GM20431 (cell line): ENCODE results near the gene MYOG.

ENCODE experiments used
- in situ Hi-C: fragments of 300-500 bp; cut with MseI, MboI; formaldehyde crosslinking; loops from one replicate; pipeline ENCODE4 v1.15.0; 2020; ENCODE audit warnings: low sequenced_read_pairs; ENCODE audit not compliant: unreplicated experiment

Gene MYOG

DNA sequence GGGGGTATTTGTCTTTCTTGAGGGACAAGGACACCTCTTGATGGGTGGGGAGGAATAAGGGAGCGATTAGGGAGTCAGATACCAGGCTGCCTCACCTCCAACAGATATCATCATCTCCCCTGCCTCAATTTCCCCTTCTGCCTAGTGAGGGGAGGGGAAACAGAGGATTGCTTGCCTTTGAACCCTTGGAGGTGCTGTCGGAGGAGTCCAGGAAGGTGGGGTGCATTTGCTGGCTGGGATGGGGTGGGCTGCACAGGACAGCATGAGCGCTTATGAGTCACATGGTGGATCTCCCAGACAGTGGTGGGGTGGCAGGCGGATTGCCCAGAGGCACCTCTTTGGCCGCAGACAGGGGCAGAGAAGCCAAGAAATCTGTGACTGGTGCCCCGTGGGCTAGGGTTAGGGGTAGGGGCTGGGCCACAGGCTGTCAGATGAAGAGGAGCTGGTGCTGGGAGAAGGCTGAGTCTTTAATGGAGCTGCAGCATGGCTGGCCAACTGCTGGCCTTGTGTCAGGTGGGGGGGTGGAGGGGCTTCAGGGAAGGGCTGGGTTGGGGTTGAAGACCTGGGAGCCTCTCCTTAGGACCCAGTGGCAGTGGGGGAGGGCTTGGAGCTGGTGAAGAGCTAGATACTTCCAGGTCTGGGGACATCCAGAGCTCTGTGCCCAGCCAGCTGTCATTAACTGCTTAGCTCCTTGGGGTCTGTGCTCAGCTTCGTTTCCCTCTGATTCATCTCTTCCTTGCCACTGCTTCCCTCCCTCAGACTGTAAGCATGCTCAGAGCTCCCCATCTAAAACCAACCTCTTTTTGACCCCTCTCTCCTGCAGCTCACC is 34.7 kb upstream of the MYOG start:
- in situ Hi-C loops = no loop called here

DNA sequence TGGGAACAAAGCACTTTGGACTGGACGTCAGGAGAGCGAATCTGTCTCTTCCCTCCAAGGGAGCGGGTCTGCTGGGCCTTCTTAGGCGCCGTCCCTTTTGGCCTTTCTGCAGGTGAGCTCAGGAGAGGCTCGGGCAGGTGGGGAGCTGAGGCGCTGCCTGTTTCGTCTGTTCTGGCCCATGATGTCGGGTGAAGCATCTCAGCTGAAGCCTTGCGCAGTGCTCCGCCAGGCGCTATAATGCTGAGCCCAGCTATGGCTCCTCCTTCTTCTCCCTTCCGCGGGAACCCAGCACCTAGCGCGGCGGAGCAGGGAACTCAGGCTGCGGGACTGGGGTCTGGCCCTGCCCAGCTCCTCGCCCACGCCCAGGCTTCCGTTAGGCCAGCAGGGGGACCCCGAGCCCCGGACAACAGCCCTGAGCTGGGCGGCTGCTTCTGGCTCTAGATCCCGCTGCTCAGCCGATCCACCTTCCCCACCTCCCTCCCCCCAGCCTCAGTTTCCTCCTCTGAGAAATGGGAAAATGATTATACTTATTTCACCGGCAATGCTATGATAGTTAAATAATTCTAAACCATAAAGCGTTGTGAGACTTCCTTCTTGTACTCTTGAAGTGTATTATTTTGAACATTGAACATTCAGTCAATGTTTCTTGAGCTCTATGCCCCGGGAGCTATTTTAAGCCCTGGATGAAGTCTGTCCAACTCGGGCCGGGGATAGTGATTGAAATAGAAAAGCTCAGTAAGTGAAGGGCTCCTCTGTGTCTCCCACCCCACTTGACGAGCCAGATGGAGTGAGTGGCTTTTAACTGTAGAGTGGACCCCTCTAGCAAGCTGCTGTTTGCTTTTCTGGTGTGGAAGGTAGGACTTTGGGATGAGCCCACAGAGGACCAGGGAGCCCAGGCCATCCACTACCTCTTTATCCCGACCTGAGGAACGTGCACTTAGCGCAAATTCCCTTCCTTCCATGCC is 32.1 kb upstream of the MYOG start:
- in situ Hi-C loops = no loop called here

DNA sequence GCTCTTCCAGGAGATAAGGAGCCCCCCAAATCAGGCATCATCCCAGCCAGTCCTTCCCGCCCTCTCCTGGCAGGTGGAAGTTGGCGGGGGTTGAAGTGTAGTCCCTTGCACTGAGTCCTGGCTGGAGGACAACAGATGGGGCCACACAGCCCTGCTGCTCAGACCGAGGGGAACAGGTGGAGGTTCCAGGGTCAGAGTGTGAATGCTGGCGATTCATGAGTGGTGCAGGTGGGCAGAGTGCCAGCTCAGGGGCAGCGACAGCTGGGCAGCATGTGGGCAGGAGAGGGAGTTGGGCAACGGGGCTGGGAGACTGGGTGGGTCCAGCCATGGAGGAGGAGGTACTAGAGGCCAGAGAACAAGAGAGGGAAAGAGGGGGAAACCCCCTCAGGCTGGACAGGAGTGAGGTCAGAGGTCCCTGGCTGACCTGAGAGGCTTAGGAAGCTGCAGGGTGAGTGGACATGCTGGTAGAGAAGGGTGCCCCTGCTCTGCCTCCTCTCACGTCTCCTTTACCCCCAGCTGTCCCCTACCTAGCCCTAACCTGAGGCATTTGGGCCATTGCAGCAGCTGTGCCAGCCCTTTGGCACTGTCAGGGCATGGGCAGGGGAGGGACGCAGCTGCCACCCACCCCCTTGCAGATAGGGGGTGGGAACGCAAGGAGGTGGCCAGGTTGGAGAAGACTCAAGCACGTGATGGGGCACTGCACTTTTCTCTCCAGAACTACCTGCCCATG is 30.4 kb upstream of the MYOG start:
- in situ Hi-C loops = no loop called here

DNA sequence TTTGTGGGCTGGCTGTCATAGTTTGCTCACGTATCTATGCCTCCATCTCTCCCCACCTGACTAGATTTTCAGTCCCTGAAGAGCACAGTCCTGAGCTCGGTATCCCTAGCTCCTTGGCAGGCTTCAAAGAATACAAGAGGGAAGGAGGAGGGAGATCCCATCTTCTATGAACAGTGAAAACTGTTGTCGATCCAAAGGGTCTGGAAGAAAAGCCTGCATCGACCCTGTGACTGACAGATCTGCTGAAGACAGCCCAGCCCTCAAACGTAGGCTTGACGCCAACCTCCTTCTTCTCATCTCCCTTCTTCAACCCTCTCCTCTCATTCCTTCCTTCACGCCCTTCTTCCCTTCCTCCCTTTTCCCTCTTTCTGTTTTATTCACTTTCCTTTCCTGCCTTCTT is 28.4 kb upstream of the MYOG start:
- in situ Hi-C loops = no loop called here

DNA sequence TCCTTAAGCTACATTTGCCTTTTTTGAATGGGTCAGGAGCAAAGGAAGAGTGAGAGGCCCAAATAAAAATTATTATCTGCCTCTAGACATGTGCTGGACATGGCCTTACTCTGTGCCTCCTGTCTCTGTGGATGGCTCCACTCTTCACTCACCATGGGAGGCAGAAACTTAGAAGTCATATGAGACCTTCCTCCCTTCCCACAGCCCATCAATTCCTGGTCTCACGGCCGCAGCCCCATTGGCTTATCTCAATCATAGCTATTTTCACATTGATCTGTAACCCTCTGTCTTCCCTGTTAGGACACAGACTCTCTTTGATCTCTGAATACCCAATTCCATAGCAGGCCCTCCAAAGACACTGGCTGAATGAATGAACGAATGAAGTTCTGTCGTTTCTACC is 27.5 kb upstream of the MYOG start:
- in situ Hi-C loops = no loop called here

DNA sequence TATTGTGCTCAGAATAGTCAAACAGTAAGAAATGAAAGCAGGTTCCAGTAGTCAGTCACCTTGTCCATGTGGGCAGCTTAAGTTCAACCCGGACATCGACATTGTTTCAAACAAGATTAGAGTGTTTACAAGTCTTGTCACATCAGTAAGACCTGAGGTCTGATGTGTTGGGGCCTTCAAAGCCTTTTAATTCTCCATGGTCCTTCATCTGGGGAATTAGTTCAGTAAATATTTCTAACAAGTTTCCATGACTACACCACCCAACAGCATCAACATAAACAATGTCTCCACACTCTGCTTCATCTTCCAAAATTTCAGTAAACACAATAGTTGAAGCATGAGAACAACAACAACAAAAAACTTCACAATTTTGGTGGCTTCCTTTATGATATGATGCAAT is 26.7 kb upstream of the MYOG start:
- in situ Hi-C loops = no loop called here

DNA sequence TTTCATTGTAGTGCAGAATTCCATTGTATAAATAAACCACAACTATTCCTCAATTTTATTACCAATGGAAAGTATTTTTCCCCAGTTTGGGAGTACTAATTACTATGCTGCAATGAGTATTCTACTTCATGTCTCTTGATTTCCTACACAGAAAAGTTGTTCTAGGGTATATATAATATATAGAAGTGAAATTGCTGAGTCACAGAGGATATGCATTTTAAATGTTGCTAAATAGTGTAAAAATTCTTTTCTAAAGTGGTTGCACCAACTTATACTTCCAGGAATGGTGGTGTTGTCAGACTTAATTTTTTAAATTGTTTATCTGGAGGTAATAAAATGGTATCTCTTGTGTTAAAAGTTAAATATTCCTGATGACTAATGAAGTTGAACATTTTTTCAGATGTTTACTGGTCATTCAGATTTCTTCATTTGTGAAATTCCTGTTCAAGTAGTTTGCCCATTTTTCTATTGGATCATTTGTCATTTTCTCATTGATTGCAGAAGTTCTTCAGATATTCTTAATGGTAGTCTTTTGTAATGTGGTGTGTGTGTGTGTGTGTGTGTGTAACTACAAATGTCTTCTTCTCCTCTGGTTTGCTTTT is 19.1 kb upstream of the MYOG start:
- in situ Hi-C loops = no loop called here

DNA sequence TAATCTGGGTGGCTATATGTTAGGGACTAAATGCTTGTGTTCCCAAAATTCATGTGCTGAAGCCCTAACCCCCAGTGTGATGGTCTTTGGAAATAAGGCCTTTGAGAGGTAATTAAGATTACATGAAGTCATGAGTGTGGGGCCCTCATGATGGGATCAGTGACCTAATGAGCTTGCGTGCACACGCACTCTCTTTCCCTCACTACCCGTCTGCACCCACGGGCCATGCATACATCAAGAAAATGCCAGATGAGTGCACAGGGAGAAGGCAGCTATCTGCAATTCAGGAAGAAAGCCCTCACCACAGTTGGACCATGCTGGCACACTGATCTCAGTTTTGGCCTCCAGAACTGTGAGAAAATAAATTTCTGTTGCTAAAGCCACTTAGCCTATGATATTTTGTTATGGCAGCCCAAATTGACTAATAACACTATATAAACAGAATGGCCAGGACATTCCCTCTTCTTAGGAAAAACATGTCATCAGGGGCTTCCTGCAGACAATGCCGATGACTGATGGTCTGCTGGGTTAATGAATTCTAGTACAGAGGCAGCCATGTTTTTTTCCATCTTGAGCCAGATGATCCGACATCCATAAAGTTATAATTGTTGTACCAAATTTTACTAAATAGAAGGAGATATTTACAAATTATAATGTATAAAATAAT is 18.1 kb upstream of the MYOG start:
- in situ Hi-C loops = no loop called here

DNA sequence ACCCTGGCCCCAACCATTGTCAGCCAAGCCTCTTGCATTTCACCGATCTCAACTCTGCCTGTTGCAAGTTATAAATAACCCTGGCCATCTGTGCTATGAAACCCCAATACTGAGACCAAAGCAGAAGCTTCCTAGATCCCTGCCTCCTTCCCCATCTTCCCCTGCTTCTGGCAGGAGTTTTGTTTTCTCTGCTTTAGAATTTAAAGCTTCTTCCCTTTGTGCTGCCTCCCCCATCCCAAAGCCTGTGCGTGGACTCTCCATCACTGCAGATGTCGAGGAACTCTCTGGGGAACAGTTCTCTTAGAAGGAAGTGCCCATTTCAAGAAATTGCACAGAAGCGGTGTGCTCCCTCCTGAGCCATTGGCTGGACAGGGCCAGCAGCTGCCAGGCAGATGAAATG is 17.4 kb upstream of the MYOG start:
- in situ Hi-C loops = no loop called here

DNA sequence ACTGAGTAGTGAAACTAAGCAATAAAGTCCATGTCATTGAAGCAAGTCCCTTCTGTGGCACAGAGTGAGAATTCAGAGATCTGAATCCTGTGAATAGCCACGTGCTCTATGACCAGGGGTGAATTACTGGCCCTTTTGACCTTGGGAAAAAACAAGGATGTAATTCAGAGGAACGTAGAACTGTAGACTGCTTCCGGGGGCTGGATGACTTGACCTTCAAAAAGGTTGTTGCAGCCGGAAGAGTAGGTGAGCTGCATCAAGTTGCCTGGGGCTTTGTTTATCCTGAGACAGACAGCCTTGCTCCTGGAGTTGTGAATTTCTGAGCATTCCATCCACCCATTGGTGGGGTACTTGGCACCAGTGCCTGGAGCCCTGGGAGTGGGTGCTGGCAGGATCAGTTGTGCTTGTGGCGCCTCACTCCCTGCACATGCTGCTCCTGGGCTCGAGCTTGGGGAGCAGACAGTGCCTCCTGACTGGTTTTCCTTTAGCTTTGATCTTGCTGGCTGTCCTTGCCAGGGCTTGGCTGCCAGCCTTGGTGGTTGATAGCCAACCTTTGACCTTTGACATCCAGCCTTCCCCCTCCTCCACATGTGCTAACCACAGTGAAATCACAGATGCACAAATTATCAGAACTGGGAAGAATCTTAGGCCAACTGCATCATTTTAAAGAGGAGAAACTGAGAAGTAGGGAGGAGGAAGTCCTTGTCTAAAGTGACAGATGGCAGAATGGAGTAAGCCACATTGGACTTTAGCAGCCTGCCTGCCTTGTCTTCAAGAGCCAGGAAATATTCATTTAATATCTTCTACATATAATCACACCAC is 16.2 kb upstream of the MYOG start:
- in situ Hi-C loops = no loop called here

DNA sequence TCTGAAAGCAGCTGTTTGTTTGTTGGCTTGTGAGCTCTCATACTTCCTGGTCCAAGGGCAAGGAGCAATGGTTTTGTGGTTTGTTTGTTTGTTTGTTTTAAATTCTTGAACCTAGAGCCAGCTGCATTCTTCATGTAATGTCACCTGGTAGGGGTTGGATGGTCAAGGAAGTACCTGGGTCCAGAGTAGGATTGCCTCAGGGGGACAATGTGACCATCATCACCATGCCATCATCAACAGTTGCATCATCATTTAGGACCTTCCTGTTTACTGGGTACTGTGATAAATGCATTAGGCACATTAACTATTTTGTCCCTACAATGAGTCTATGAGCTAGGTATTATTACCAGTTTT is 14.7 kb upstream of the MYOG start:
- in situ Hi-C loops = no loop called here

DNA sequence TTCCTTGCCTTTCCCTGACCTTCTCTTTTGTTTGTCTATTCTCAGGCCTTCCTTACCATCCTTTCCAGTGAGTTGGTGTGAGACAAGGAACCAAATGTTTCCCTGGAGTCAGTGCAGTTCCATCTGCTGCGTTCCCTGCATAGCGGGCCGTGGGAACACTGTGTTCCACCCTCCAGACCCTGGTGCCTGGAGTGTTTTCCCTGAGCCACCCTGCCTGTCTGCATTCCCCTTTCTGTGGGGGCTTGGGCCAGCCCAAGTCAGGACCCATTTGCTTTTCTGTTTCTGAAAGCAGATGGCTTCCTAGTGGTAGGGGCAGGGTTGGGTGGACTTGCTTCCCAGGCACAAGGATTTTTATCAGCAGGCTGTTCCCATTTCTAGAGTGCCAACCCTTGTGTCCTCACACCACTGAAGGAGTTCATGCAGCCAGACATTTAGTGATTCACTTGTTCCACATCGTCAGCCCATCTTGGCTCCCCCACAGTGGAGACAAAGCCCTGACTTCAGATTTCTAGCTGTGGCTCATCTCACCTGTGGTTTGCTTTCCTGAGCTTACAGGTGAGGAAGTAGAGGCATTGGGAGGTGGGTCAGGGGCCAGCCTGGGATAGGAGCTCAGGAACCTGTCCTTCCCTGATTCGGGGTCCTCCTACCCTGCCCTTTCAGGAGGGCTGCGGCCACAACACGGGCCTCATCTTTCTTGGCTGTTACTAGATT is 14.1 kb upstream of the MYOG start:
- in situ Hi-C loops = no loop called here

DNA sequence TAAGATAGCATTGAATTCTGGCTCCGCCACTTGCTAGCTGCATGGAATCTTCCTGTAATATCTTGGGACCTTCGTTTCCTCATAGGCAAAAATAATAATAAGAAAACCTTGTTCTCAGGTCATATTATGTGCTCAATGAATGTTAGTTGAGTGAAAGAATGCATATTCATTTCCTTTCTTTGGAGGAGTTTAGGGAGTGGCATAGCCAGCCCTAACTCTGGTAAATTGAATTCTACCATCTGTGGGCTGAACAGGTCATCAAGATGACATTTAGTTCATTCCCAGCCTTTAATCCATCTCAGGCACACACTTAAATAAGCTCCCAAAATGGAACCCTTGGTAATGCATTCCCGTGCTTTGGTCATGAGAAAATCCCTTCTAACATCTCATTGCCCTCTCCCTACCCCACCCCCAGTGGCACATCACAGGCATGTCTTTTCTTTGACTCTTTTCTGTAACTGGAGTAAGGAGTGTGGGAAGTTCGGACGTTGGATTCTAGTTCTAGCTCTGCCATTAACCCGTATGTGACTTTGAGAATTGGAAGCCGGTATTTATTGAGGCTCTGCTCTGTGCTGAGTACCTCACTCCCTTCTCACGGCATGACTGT is 13.2 kb upstream of the MYOG start:
- in situ Hi-C loops = no loop called here

DNA sequence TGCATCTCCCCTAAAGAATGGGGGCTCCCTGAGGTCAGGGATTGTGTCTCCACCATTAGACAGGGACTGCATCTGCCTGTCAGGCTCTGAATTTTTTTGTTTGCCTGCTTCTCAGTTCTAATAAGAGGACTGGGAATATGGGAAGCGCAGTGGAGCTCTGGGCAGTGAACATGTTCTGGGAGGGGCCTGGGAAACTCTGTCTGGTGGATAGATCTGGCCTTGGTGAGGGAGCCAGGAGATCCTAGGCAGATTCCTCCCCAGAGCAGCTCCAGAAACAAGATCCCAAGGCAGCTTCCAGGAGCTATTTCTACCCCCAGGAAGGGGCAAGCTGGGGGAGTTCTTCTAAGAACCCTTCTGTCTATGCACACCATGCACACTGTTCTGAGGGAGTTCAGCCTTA is 12.6 kb upstream of the MYOG start:
- in situ Hi-C loops = no loop called here

DNA sequence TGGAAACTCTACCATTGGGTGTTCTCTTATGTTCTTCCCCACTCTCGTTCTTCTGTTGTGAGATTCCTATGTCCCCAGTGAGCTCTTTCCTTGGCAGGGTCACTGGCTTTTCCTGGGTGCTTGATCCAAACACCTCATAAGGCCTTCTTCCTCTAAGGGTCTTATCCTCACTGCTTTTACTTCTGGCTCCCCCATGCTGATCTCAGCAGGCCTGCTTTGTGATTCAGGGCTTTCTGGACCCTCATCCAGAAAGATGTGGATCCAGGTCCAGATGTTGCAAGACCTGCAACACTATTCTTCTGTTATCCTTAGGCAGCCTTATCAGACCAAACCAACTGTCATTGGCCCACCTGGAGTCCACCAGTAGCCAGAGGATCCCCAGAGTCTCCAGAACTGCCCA is 11.2 kb upstream of the MYOG start:
- in situ Hi-C loops = no loop called here

DNA sequence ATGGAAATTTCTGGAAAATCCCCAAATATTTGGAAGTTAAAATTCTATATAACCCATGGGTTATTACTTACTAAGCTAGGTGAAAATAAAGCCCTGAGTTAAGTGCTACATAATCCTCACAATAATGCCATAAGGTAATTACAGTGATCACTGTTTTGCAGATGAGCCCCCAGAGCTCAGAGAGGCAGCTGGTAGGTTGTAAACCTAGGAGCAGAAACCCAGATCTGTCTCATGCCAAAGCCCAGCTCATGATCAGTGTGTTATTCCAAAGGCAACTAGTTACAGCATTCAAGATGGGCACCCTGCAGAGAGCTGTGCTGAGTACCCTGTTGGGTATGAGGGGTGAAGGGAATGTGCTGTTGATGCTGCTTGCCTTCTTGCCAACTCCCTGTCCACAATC is 10.8 kb upstream of the MYOG start:
- in situ Hi-C loops = no loop called here

DNA sequence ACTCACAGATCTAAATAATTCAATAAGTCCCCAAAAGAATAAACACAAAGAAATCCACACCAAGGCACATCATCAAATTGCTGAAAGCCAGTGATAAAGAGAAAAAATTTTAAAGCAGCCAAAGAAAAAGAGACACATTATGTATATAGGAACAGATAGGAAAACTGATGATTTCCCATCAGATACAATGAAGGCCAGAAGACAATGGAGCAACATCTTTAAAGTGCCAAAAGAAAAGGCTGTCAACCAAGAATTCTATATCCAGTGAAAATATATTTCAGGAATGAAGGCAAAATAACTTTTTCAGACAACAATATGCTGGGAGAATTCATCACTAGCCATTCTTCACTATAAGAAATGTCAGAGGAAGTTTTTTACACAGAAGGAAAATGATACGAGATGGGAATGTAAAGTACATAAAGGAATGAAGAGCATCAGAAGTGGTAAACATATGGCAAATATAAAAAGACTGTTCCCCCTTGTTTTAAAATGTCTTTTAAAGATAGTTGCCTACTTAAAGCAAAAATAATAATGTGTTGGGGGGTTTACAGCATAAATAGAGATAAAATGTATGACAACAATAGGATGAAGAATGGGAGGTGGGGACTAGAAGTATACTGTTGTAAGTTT is 9.4 kb upstream of the MYOG start:
- in situ Hi-C loops = no loop called here
